ENCODE data around the gene PLCB1.

DNA sequence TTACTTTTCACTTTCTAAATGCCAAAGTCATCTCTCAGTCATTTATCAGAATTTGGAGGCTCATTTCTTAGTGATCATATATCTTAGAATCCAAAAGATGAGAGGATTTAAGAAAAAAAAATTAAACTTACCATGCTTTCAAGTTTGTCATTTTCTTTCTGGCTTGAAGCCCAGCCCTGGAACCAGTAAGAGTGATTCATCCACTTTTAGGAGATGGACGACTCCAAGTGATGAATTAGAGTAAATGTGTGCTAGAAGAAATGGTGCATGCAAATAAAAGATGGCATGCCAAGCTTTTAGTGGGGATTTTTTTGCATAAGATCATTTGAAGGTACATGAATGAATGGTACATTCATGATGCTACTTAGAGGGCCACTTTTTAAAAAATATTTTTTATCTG lies 20.1 kb downstream of the PLCB1 start:
- TF ChIP-seq, protein P1, sequence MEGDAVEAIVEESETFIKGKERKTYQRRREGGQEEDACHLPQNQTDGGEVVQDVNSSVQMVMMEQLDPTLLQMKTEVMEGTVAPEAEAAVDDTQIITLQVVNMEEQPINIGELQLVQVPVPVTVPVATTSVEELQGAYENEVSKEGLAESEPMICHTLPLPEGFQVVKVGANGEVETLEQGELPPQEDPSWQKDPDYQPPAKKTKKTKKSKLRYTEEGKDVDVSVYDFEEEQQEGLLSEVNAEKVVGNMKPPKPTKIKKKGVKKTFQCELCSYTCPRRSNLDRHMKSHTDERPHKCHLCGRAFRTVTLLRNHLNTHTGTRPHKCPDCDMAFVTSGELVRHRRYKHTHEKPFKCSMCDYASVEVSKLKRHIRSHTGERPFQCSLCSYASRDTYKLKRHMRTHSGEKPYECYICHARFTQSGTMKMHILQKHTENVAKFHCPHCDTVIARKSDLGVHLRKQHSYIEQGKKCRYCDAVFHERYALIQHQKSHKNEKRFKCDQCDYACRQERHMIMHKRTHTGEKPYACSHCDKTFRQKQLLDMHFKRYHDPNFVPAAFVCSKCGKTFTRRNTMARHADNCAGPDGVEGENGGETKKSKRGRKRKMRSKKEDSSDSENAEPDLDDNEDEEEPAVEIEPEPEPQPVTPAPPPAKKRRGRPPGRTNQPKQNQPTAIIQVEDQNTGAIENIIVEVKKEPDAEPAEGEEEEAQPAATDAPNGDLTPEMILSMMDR (IDR thresholded peaks at IDR 0.05; ENCODE audit: low read length), result no peak
- TF ChIP-seq EZH2 (IDR thresholded peaks at IDR 0.05; ENCODE audit: borderline replicate concordance, low read length), result no peak
